ENCODE measurements around the gene NHSL2.
"Not testable (repeated sequence)": the region's sequence is repeated elsewhere in the genome, so short reads cannot be mapped to it uniquely, and the experiment has no call there.

NHSL2 gene

GRCh38 chrX:71910643-71910985 is at the start of gene NHSL2:
TSS of gene NHSL2 (plus strand) at chrX:71910845.
- DNase-seq (ENCODE audit: low read depth): peak; percentile 26

- no peak for DNase-seq (ENCODE audit: low read depth)
Observed at GRCh38 chrX:71867680-71868079, 43.0 kb upstream of the NHSL2 start.

- DNase-seq (ENCODE audit: low read depth): not testable (repeated sequence)
Observed at GRCh38 chrX:71869566-71869965, 41.1 kb upstream of the NHSL2 start.

GRCh38 chrX:71870208-71871098 is 40.2 kb upstream of the NHSL2 start:
- DNase-seq (ENCODE audit: low read depth): peak; percentile 27

GRCh38 chrX:71871367-71871766 is 39.3 kb upstream of the NHSL2 start:
- no peak for DNase-seq (ENCODE audit: low read depth)

- no peak for DNase-seq (ENCODE audit: low read depth)
Observed at GRCh38 chrX:71872542-71873458, 37.8 kb upstream of the NHSL2 start.

GRCh38 chrX:71873459-71873833 is 37.2 kb upstream of the NHSL2 start:
- no peak for DNase-seq (ENCODE audit: low read depth)

GRCh38 chrX:71876841-71877240 is 33.8 kb upstream of the NHSL2 start:
- not testable (repeated sequence) for DNase-seq (ENCODE audit: low read depth)

GRCh38 chrX:71885099-71885498 is 25.5 kb upstream of the NHSL2 start:
- DNase-seq (ENCODE audit: low read depth): no peak

- DNase-seq (ENCODE audit: low read depth): no peak
Observed at GRCh38 chrX:71895607-71896006, 15.0 kb upstream of the NHSL2 start.

- no peak for DNase-seq (ENCODE audit: low read depth)
Observed at GRCh38 chrX:71906144-71906543, 4.5 kb upstream of the NHSL2 start.

GRCh38 chrX:71908387-71908786 is 2.3 kb upstream of the NHSL2 start:
- no peak for DNase-seq (ENCODE audit: low read depth)

GRCh38 chrX:71909956-71910355 is 689 bp upstream of the NHSL2 start:
- peak; percentile 18 for DNase-seq (ENCODE audit: low read depth)

GRCh38 chrX:71910986-71911730 is 513 bp downstream of the NHSL2 start:
- DNase-seq (ENCODE audit: low read depth): peak; percentile 13

GRCh38 chrX:71911731-71912050 is 1.0 kb downstream of the NHSL2 start:
- DNase-seq (ENCODE audit: low read depth): peak; percentile 4

- no peak for DNase-seq (ENCODE audit: low read depth)
Observed at GRCh38 chrX:71912156-71912555, 1.5 kb downstream of the NHSL2 start.

- no peak for DNase-seq (ENCODE audit: low read depth)
Observed at GRCh38 chrX:71913156-71913950, 2.7 kb downstream of the NHSL2 start.

- DNase-seq (ENCODE audit: low read depth): peak; percentile 80
Observed at GRCh38 chrX:71917621-71918343, 7.1 kb downstream of the NHSL2 start.

GRCh38 chrX:71919431-71919830 is 8.8 kb downstream of the NHSL2 start:
- DNase-seq (ENCODE audit: low read depth): peak; percentile 17

- no peak for DNase-seq (ENCODE audit: low read depth)
Observed at GRCh38 chrX:71919886-71920285, 9.2 kb downstream of the NHSL2 start.

GRCh38 chrX:71922686-71923085 is 12.0 kb downstream of the NHSL2 start:
- DNase-seq (ENCODE audit: low read depth): no peak
